ENCODE measurements around the gene GPR176. TPM values are rescaled to one million over a fixed set of nuclear protein-coding genes. Genes with fewer than 3 reads are reported as not detected.

GPR176 gene
- total RNA-seq, 2 experiments from 2014 or later: 0.09 to 0.14 TPM

GRCh38 chr15:39926526-39926925, 6.5 kb upstream of the GPR176 start:
- H3K9me3 Mint-ChIP-seq: peaks cover under 1% of the 10 kb centered on the region
- H3K4me1 Mint-ChIP-seq: peaks cover 3% of the 10 kb centered on the region
- POLR2A ChIA-PET: no interaction called here

GRCh38 chr15:39925112-39925842, 5.2 kb upstream of the GPR176 start:
- POLR2A ChIA-PET: interaction anchor here (2.1 kb wide), 1 partner anchor 8 kb away, joined by 10 read pairs; the partner anchor contains the start of gene EIF2AK4
- DNase-seq (no peak), ATAC-seq (ENCODE audit: low read depth) (no peak)
- peaks cover 2% of the 10 kb centered on the region for H3K36me3 Mint-ChIP-seq
- H3K27ac Mint-ChIP-seq: no peak overlapping the region
- peaks cover 22% of the 10 kb centered on the region for H3K27me3 Mint-ChIP-seq
- peaks cover 9% of the 10 kb centered on the region for H3K4me1 Mint-ChIP-seq
- peaks cover 1% of the 10 kb centered on the region for H3K9me3 Mint-ChIP-seq
- H3K4me3 Mint-ChIP-seq: no peak overlapping the region

More at GRCh38 chr15:39926526-39926925, 6.5 kb upstream of the GPR176 start:
- ATAC-seq (ENCODE audit: low read depth) (no peak), DNase-seq (no peak)
- Mint-ChIP-seq H3K36me3 (peaks cover 2% of the 10 kb centered on the region), H3K4me3 (no peak overlapping the region), H3K27ac (no peak overlapping the region), H3K27me3 (peaks cover 17% of the 10 kb centered on the region)

GRCh38 chr15:39924437-39924836, 4.4 kb upstream of the GPR176 start:
- Mint-ChIP-seq H3K27me3 (peaks cover 18% of the 10 kb centered on the region), H3K4me1 (peaks cover 10% of the 10 kb centered on the region), H3K27ac (no peak overlapping the region), H3K9me3 (peaks cover 1% of the 10 kb centered on the region), H3K4me3 (no peak overlapping the region), H3K36me3 (peaks cover 2% of the 10 kb centered on the region)
- POLR2A ChIA-PET: interaction anchor here (2.1 kb wide), 1 partner anchor 9 kb away, joined by 10 read pairs; the partner anchor contains the start of gene EIF2AK4
- ATAC-seq (ENCODE audit: low read depth) (no peak), DNase-seq (no peak)

GRCh38 chr15:39922462-39923092, 2.5 kb upstream of the GPR176 start:
- no peak overlapping the region for H3K4me3 Mint-ChIP-seq
- no peak for ATAC-seq (ENCODE audit: low read depth)
- peaks cover 2% of the 10 kb centered on the region for H3K36me3 Mint-ChIP-seq
- H3K27ac Mint-ChIP-seq: no peak overlapping the region
- POLR2A ChIA-PET: no interaction called here
- peaks cover 1% of the 10 kb centered on the region for H3K9me3 Mint-ChIP-seq
- peaks cover 15% of the 10 kb centered on the region for H3K4me1 Mint-ChIP-seq
- H3K27me3 Mint-ChIP-seq: peaks cover 31% of the 10 kb centered on the region
- DNase-seq: no peak

GRCh38 chr15:39921274-39921638, 1.2 kb upstream of the GPR176 start:
- peaks cover 2% of the 10 kb centered on the region for H3K36me3 Mint-ChIP-seq
- POLR2A ChIA-PET: interaction anchor here (1.4 kb wide), 1 partner anchor 13 kb away, joined by 3 read pairs; the partner anchor contains the start of gene EIF2AK4
- H3K4me1 Mint-ChIP-seq: peaks cover 15% of the 10 kb centered on the region
- peak overlapping the region; percentile 84 for H3K4me3 Mint-ChIP-seq
- peaks cover 43% of the 10 kb centered on the region for H3K27me3 Mint-ChIP-seq
- H3K9me3 Mint-ChIP-seq: peaks cover 1% of the 10 kb centered on the region
- peak overlapping the region; percentile 75 for H3K27ac Mint-ChIP-seq
- no peak for ATAC-seq (ENCODE audit: low read depth)
- no peak for DNase-seq

GRCh38 chr15:39920510-39921273, 626 bp upstream of the GPR176 start:
- Mint-ChIP-seq H3K4me1 (peaks cover 15% of the 10 kb centered on the region), H3K27ac (peak overlapping the region; percentile 75), H3K27me3 (peaks cover 46% of the 10 kb centered on the region), H3K9me3 (peaks cover 1% of the 10 kb centered on the region), H3K4me3 (peak overlapping the region; percentile 84), H3K36me3 (peaks cover 2% of the 10 kb centered on the region)
- peak; percentile 86 for DNase-seq
- POLR2A ChIA-PET: interaction anchor here (0.8 to 1.4 kb wide), 2 partner anchors 13 to 138 kb away, joined by 3 to 4 read pairs; partner anchors contain the start of genes EIF2AK4 and FSIP1
- peak; percentile 92 for ATAC-seq (ENCODE audit: low read depth)

GRCh38 chr15:39919411-39919747, 687 bp downstream of the GPR176 start:
- peaks cover 3% of the 10 kb centered on the region for H3K36me3 Mint-ChIP-seq
- ATAC-seq (ENCODE audit: low read depth) (no peak), DNase-seq (no peak)
- peaks cover 48% of the 10 kb centered on the region for H3K27me3 Mint-ChIP-seq
- peak overlapping the region; percentile 47 for H3K4me3 Mint-ChIP-seq
- H3K27ac Mint-ChIP-seq: no peak overlapping the region
- POLR2A ChIA-PET: interaction anchor here (0.7 kb wide), 1 partner anchor 29 kb away, joined by 3 read pairs; no protein-coding TSS in a partner anchor
- H3K9me3 Mint-ChIP-seq: peaks cover 7% of the 10 kb centered on the region
- H3K4me1 Mint-ChIP-seq: peaks cover 17% of the 10 kb centered on the region

- Mint-ChIP-seq H3K27ac (no peak overlapping the region), H3K4me1 (peaks cover 17% of the 10 kb centered on the region), H3K27me3 (peaks cover 48% of the 10 kb centered on the region), H3K9me3 (peaks cover 7% of the 10 kb centered on the region), H3K4me3 (peak overlapping the region; percentile 51), H3K36me3 (peaks cover 3% of the 10 kb centered on the region)
- ATAC-seq (ENCODE audit: low read depth): no peak
- no peak for DNase-seq
- POLR2A ChIA-PET: interaction anchor here (0.7 to 1.1 kb wide), 2 partner anchors 29 kb away, joined by 3 read pairs; no protein-coding TSS in a partner anchor
Measured at GRCh38 chr15:39918688-39919385, 1.2 kb downstream of the GPR176 start.

GRCh38 chr15:39914977-39915376, 5.1 kb downstream of the GPR176 start:
- no peak overlapping the region for H3K27ac Mint-ChIP-seq
- peaks cover 55% of the 10 kb centered on the region for H3K27me3 Mint-ChIP-seq
- DNase-seq: no peak
- H3K36me3 Mint-ChIP-seq: peaks cover 2% of the 10 kb centered on the region
- peaks cover 6% of the 10 kb centered on the region for H3K9me3 Mint-ChIP-seq
- POLR2A ChIA-PET: no interaction called here
- ATAC-seq (ENCODE audit: low read depth): no peak
- peaks cover 11% of the 10 kb centered on the region for H3K4me1 Mint-ChIP-seq
- no peak overlapping the region for H3K4me3 Mint-ChIP-seq

GRCh38 chr15:39909007-39909406, 11.1 kb downstream of the GPR176 start:
- H3K9me3 Mint-ChIP-seq: no peaks in the 10 kb centered on the region
- POLR2A ChIA-PET: interaction anchor here (0.6 kb wide), 1 partner anchor 110 kb away, joined by 4 read pairs; no protein-coding TSS in a partner anchor
- H3K36me3 Mint-ChIP-seq: no peaks in the 10 kb centered on the region
- H3K4me3 Mint-ChIP-seq: no peak overlapping the region
- H3K27ac Mint-ChIP-seq: no peak overlapping the region
- ATAC-seq (ENCODE audit: low read depth): no peak
- no peak for DNase-seq
- peaks cover 32% of the 10 kb centered on the region for H3K27me3 Mint-ChIP-seq
- H3K4me1 Mint-ChIP-seq: no peaks in the 10 kb centered on the region

GRCh38 chr15:39908186-39908585, 11.9 kb downstream of the GPR176 start:
- POLR2A ChIA-PET: no interaction called here
- no peaks in the 10 kb centered on the region for H3K36me3 Mint-ChIP-seq
- H3K4me3 Mint-ChIP-seq: no peak overlapping the region
- H3K9me3 Mint-ChIP-seq: no peaks in the 10 kb centered on the region
- peaks cover 31% of the 10 kb centered on the region for H3K27me3 Mint-ChIP-seq
- no peaks in the 10 kb centered on the region for H3K4me1 Mint-ChIP-seq
- H3K27ac Mint-ChIP-seq: no peak overlapping the region
- no peak for ATAC-seq (ENCODE audit: low read depth)
- DNase-seq: no peak

GRCh38 chr15:39907216-39907615, 12.8 kb downstream of the GPR176 start:
- POLR2A ChIA-PET: no interaction called here
- H3K4me3 Mint-ChIP-seq: no peak overlapping the region
- H3K27ac Mint-ChIP-seq: no peak overlapping the region
- H3K36me3 Mint-ChIP-seq: no peaks in the 10 kb centered on the region
- no peaks in the 10 kb centered on the region for H3K9me3 Mint-ChIP-seq
- ATAC-seq (ENCODE audit: low read depth) (no peak), DNase-seq (no peak)
- H3K27me3 Mint-ChIP-seq: peaks cover 25% of the 10 kb centered on the region
- no peaks in the 10 kb centered on the region for H3K4me1 Mint-ChIP-seq

- POLR2A ChIA-PET: no interaction called here
- Mint-ChIP-seq H3K4me3 (no peak overlapping the region), H3K27me3 (peaks cover 32% of the 10 kb centered on the region), H3K36me3 (no peaks in the 10 kb centered on the region), H3K27ac (no peak overlapping the region), H3K4me1 (no peaks in the 10 kb centered on the region), H3K9me3 (no peaks in the 10 kb centered on the region)
- DNase-seq (no peak), ATAC-seq (ENCODE audit: low read depth) (no peak)
Measured at GRCh38 chr15:39904115-39904514, 16.0 kb downstream of the GPR176 start.

All from activated naive CD8-positive, alpha-beta T cell treated with anti-CD3 and anti-CD28 coated beads, Interleukin-2, amount 10 ng/mL, durations not matched to agents 7 days and 5 days (primary cell).